ENCODE results near the gene SLC25A3. TPM values are rescaled to one million over a fixed set of nuclear protein-coding genes. Genes with fewer than 3 reads are reported as not detected.

Gene SLC25A3
- total and polyA plus RNA-seq, 9 of the 15 experiments (the other 6 are each of a cell fraction or from before 2014, with no cell fraction given) = 264 to 766 (median 495) TPM

GRCh38 chr12:98638009-98638408 is 44.5 kb downstream of the SLC25A3 start:
- TF ChIP-seq, protein P1, sequence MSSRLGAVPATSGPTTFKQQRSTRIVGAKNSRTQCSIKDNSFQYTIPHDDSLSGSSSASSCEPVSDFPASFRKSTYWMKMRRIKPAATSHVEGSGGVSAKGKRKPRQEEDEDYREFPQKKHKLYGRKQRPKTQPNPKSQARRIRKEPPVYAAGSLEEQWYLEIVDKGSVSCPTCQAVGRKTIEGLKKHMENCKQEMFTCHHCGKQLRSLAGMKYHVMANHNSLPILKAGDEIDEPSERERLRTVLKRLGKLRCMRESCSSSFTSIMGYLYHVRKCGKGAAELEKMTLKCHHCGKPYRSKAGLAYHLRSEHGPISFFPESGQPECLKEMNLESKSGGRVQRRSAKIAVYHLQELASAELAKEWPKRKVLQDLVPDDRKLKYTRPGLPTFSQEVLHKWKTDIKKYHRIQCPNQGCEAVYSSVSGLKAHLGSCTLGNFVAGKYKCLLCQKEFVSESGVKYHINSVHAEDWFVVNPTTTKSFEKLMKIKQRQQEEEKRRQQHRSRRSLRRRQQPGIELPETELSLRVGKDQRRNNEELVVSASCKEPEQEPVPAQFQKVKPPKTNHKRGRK (tag; IDR thresholded peaks at IDR 0.05) = no peak
- TF ChIP-seq CREB1 (IDR thresholded peaks at IDR 0.05) = no peak
- no peak for TF ChIP-seq CREB1 (CRISPR knock-in tag; IDR thresholded peaks at IDR 0.05)
- TF ChIP-seq ZFX (CRISPR knock-in tag; IDR thresholded peaks at IDR 0.05) = no peak
- no peak for TF ChIP-seq ZNF445 (CRISPR knock-in tag; IDR thresholded peaks at IDR 0.05; ENCODE audit: low read depth)
- TF ChIP-seq ESRRB (CRISPR knock-in tag; IDR thresholded peaks at IDR 0.05; ENCODE audit: borderline replicate concordance) = no peak
- TF ChIP-seq ZFPM2 (CRISPR knock-in tag; IDR thresholded peaks at IDR 0.05) = no peak
- TF ChIP-seq HMG20B (CRISPR knock-in tag; IDR thresholded peaks at IDR 0.05) = no peak
- no peak for TF ChIP-seq SNRNP70 (optimal IDR thresholded peaks at IDR 0.05; ENCODE audit: low read depth, low read length)
- TF ChIP-seq, protein P2, sequence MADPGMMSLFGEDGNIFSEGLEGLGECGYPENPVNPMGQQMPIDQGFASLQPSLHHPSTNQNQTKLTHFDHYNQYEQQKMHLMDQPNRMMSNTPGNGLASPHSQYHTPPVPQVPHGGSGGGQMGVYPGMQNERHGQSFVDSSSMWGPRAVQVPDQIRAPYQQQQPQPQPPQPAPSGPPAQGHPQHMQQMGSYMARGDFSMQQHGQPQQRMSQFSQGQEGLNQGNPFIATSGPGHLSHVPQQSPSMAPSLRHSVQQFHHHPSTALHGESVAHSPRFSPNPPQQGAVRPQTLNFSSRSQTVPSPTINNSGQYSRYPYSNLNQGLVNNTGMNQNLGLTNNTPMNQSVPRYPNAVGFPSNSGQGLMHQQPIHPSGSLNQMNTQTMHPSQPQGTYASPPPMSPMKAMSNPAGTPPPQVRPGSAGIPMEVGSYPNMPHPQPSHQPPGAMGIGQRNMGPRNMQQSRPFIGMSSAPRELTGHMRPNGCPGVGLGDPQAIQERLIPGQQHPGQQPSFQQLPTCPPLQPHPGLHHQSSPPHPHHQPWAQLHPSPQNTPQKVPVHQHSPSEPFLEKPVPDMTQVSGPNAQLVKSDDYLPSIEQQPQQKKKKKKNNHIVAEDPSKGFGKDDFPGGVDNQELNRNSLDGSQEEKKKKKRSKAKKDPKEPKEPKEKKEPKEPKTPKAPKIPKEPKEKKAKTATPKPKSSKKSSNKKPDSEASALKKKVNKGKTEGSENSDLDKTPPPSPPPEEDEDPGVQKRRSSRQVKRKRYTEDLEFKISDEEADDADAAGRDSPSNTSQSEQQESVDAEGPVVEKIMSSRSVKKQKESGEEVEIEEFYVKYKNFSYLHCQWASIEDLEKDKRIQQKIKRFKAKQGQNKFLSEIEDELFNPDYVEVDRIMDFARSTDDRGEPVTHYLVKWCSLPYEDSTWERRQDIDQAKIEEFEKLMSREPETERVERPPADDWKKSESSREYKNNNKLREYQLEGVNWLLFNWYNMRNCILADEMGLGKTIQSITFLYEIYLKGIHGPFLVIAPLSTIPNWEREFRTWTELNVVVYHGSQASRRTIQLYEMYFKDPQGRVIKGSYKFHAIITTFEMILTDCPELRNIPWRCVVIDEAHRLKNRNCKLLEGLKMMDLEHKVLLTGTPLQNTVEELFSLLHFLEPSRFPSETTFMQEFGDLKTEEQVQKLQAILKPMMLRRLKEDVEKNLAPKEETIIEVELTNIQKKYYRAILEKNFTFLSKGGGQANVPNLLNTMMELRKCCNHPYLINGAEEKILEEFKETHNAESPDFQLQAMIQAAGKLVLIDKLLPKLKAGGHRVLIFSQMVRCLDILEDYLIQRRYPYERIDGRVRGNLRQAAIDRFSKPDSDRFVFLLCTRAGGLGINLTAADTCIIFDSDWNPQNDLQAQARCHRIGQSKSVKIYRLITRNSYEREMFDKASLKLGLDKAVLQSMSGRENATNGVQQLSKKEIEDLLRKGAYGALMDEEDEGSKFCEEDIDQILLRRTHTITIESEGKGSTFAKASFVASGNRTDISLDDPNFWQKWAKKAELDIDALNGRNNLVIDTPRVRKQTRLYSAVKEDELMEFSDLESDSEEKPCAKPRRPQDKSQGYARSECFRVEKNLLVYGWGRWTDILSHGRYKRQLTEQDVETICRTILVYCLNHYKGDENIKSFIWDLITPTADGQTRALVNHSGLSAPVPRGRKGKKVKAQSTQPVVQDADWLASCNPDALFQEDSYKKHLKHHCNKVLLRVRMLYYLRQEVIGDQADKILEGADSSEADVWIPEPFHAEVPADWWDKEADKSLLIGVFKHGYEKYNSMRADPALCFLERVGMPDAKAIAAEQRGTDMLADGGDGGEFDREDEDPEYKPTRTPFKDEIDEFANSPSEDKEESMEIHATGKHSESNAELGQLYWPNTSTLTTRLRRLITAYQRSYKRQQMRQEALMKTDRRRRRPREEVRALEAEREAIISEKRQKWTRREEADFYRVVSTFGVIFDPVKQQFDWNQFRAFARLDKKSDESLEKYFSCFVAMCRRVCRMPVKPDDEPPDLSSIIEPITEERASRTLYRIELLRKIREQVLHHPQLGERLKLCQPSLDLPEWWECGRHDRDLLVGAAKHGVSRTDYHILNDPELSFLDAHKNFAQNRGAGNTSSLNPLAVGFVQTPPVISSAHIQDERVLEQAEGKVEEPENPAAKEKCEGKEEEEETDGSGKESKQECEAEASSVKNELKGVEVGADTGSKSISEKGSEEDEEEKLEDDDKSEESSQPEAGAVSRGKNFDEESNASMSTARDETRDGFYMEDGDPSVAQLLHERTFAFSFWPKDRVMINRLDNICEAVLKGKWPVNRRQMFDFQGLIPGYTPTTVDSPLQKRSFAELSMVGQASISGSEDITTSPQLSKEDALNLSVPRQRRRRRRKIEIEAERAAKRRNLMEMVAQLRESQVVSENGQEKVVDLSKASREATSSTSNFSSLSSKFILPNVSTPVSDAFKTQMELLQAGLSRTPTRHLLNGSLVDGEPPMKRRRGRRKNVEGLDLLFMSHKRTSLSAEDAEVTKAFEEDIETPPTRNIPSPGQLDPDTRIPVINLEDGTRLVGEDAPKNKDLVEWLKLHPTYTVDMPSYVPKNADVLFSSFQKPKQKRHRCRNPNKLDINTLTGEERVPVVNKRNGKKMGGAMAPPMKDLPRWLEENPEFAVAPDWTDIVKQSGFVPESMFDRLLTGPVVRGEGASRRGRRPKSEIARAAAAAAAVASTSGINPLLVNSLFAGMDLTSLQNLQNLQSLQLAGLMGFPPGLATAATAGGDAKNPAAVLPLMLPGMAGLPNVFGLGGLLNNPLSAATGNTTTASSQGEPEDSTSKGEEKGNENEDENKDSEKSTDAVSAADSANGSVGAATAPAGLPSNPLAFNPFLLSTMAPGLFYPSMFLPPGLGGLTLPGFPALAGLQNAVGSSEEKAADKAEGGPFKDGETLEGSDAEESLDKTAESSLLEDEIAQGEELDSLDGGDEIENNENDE (IDR thresholded peaks at IDR 0.05; ENCODE audit: low read depth, low read length) = no peak
- no peak for TF ChIP-seq ZBED1 (IDR thresholded peaks at IDR 0.05)
- TF ChIP-seq ZNF436 (CRISPR knock-in tag; IDR thresholded peaks at IDR 0.05) = no peak
- WGBS (ENCODE audit: insufficient coverage, low coverage, missing lambda C conversion rate) = 88% methylated on average over 2 of the region's 2 CpGs
- BruUV-seq (replicated peaks) = no TSS peak
- no peaks in the 10 kb centered on the region for H3K4me1 ChIP-seq (replicated peaks in 1 of 2; ENCODE audit: control insufficient read depth in 2 of 2, insufficient read depth in 2 of 2, low read length in 2 of 2)
- H3K4me2 ChIP-seq (ENCODE audit: insufficient read depth, low read length) = no peak overlapping the region
- CTCF ChIA-PET (ENCODE audit: low intra/inter-chr PET ratio) = no interaction called here
- no peak overlapping the region for H2AFZ ChIP-seq (ENCODE audit: low read depth, low read length)
- no peak for DNase-seq (ENCODE audit: extremely low read depth in 1 of 4, low spot score in 3 of 4)
- peaks cover 32% of the 10 kb centered on the region for H3K79me2 ChIP-seq (ENCODE audit: control insufficient read depth, insufficient read depth, low read length)
- H3K27me3 ChIP-seq (ENCODE audit: control insufficient read depth in 2 of 2, insufficient read depth in 2 of 2, low read length in 2 of 2) = no peaks in the 10 kb centered on the region
- no peak for ATAC-seq
- FAIRE-seq = no peak
- no peaks in the 10 kb centered on the region for H4K20me1 ChIP-seq (replicated peaks; ENCODE audit: control insufficient read depth, insufficient read depth, low read length)
- in situ Hi-C loops (cut with MboI) = no loop called here
- no peaks in the 10 kb centered on the region for H3K9me3 ChIP-seq (replicated peaks; ENCODE audit: control insufficient read depth, insufficient read depth, low read depth, low read length)
- POLR2A ChIA-PET = interaction anchor here (0.7 to 1.5 kb wide), 7 partner anchors 8 to 218 kb away, joined by 3 to 6 read pairs (median 3); partner anchors contain the start of gene SLC25A3
- no peak overlapping the region for H3K27ac ChIP-seq (ENCODE audit: extremely low read depth, low read depth, low read length)
- no peak overlapping the region for H3K4me3 ChIP-seq
- H3K9ac ChIP-seq (ENCODE audit: insufficient read depth in 1 of 2, low read depth in 2 of 2, low read length in 2 of 2) = no peak overlapping the region
- intact Hi-C loops (cut with micrococcal nuclease) = no loop called here
- H3K9me1 ChIP-seq (ENCODE audit: control insufficient read depth, insufficient read depth, low read length) = no peaks in the 10 kb centered on the region
- H3K36me3 ChIP-seq (ENCODE audit: control insufficient read depth, insufficient read depth, low read length) = peaks cover 24% of the 10 kb centered on the region

Data from K562 (cell line).